ENCODE measurements around the gene CDK6.
"Not testable (repeated sequence)": the region's sequence is repeated elsewhere in the genome, so short reads cannot be mapped to it uniquely, and the experiment has no call there.

The CDK6 gene

GRCh38 chr7:92757311-92757910, 79.0 kb downstream of the CDK6 start:
- DNase-seq: not testable (repeated sequence)

GRCh38 chr7:92755680-92756079, 80.7 kb downstream of the CDK6 start:
- DNase-seq: no peak

- DNase-seq: no peak
These were observed 81.3 kb downstream of the CDK6 start for GRCh38 chr7:92754919-92755581.

- no peak for DNase-seq
These were observed 82.8 kb downstream of the CDK6 start for GRCh38 chr7:92753614-92754013.

GRCh38 chr7:92751902-92752901, 84.2 kb downstream of the CDK6 start:
- DNase-seq: no peak

- no peak for DNase-seq
These were observed 85.4 kb downstream of the CDK6 start for GRCh38 chr7:92750946-92751345.

- DNase-seq: no peak
These were observed 85.9 kb downstream of the CDK6 start for GRCh38 chr7:92750447-92750839.

GRCh38 chr7:92749832-92750446, 86.4 kb downstream of the CDK6 start:
- no peak for DNase-seq

GRCh38 chr7:92749327-92749755, 87.0 kb downstream of the CDK6 start:
- DNase-seq: no peak

- no peak for DNase-seq
These were observed 87.9 kb downstream of the CDK6 start for GRCh38 chr7:92748495-92748894.

- no peak for DNase-seq
These were observed 89.1 kb downstream of the CDK6 start for GRCh38 chr7:92747041-92747835.

GRCh38 chr7:92745241-92745640, 91.1 kb downstream of the CDK6 start:
- no peak for DNase-seq

GRCh38 chr7:92744180-92744579, 92.2 kb downstream of the CDK6 start:
- not testable (repeated sequence) for DNase-seq

GRCh38 chr7:92742186-92742585, 94.2 kb downstream of the CDK6 start:
- DNase-seq: no peak

GRCh38 chr7:92740700-92741126, 95.7 kb downstream of the CDK6 start:
- no peak for DNase-seq

- DNase-seq: no peak
These were observed 96.2 kb downstream of the CDK6 start for GRCh38 chr7:92740134-92740533.

GRCh38 chr7:92739091-92739490, 97.3 kb downstream of the CDK6 start:
- no peak for DNase-seq

GRCh38 chr7:92737706-92738105, 98.7 kb downstream of the CDK6 start:
- no peak for DNase-seq

GRCh38 chr7:92736870-92737269, 99.5 kb downstream of the CDK6 start:
- DNase-seq: no peak

GRCh38 chr7:92735707-92736106, 100.7 kb downstream of the CDK6 start:
- DNase-seq: no peak

- no peak for DNase-seq
These were observed 103.9 kb downstream of the CDK6 start for GRCh38 chr7:92732316-92733036.

Measured in SIG-M5 (cell line).